ENCODE measurements around the gene RAG2.

The RAG2 gene

GRCh38 chr11:36598051-36598450 is at the start of gene RAG2:
Gene RAG2 (minus strand): TSS chr11:36598236. CDS start chr11:36594168, 4,068 bp downstream.
- no peak within 1 kb of the TSS for H3K27ac Mint-ChIP-seq
- no peaks in the 10 kb centered on the region for H3K4me1 Mint-ChIP-seq (ENCODE audit: low read depth)
- peaks cover 64% of the 10 kb centered on the region for H3K27me3 Mint-ChIP-seq
- H3K36me3 Mint-ChIP-seq (ENCODE audit: low read depth): no peaks in the 10 kb centered on the region
- H3K9me3 Mint-ChIP-seq: no peaks in the 10 kb centered on the region
- H3K4me3 Mint-ChIP-seq: no peak within 1 kb of the TSS

DNA sequence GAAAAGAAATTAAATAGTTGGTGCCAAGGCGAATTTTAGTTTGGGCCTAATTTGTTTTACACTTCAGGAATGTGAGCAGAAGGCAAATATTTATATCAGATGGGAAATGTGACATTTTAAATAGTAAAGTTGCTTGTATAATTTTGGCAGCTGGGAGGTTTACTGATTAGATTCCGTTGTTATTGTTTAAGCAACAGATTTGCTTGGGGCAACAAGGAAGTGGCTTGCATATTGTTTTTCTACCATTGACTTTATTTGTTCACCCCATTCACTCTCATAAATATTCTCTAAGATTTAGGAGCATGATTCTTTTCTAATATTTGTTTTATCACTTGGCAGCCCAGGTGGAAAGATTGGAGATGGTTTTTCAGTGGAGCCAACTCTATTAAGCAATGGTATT is 40.5 kb upstream of the RAG2 start:
- Mint-ChIP-seq H3K36me3 (ENCODE audit: low read depth) (no peaks in the 10 kb centered on the region), H3K4me3 (no peak overlapping the region), H3K27me3 (no peaks in the 10 kb centered on the region), H3K4me1 (ENCODE audit: low read depth) (no peaks in the 10 kb centered on the region), H3K27ac (no peak overlapping the region), H3K9me3 (no peaks in the 10 kb centered on the region)

DNA sequence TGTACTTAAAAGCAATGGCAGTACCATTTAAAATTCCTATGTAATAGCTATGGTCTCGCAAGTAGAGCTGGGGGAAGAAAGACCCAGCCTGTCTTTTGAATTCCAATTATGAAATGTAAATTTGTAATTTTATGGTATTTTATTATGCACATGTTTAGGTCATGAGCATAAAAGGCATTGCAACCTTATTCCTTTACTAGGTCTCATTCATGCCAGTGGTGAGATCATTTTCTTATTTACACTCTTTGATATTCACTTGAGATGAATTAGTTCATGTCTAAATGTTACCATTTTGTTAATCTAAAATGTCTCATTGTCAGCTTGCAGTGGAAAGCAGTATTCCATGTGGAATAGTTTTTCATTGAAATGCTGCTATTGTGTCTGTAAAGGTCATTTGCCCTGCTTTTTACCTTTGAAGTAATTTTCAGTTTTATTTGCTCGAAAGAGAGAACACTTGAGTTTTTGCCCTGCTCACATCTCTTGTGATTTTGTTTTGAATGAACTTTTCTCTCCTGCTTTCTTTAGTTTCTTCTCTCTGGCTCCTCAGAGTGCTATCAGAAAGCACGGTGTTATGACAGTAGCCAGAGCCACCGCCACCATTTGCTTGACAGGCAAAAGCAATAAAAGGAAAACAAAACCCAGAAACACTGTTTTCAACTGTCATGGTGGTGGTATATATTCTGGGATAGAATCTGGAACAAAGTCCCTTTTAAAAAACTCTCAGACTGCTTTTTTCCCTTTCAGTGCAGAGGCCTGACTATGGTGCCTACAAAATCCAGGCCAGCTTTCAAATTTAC is 37.2 kb upstream of the RAG2 start:
- no peaks in the 10 kb centered on the region for H3K4me1 Mint-ChIP-seq (ENCODE audit: low read depth)

DNA sequence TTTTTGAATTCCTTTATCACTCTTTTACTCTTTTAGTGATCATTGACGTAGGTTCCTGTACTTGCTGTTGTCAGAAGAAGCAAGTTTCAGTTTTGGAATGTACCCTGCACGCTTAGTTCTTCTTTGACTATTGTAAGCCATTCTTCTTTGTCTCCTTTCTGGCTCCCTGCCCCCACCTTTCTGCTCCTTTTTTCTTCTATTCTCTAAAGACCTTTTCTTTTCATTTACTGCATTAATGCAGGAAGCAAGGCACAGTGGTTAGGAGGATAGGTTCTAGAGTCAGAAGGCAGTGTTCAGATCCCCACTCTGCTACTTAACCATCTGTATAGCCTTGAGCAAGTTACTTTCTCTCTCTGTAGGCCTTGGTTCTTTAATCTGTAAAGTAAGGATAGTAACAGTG is 33.7 kb upstream of the RAG2 start:
- Mint-ChIP-seq H3K36me3 (ENCODE audit: low read depth) (no peaks in the 10 kb centered on the region), H3K9me3 (no peaks in the 10 kb centered on the region), H3K4me1 (ENCODE audit: low read depth) (no peaks in the 10 kb centered on the region), H3K27me3 (peaks cover 9% of the 10 kb centered on the region), H3K27ac (no peak overlapping the region), H3K4me3 (no peak overlapping the region)

More for the DNA sequence above, 37.2 kb upstream of the RAG2 start:
- Mint-ChIP-seq H3K27me3 (peaks cover 5% of the 10 kb centered on the region), H3K27ac (no peak overlapping the region), H3K36me3 (ENCODE audit: low read depth) (no peaks in the 10 kb centered on the region), H3K4me3 (no peak overlapping the region), H3K9me3 (no peaks in the 10 kb centered on the region)

DNA sequence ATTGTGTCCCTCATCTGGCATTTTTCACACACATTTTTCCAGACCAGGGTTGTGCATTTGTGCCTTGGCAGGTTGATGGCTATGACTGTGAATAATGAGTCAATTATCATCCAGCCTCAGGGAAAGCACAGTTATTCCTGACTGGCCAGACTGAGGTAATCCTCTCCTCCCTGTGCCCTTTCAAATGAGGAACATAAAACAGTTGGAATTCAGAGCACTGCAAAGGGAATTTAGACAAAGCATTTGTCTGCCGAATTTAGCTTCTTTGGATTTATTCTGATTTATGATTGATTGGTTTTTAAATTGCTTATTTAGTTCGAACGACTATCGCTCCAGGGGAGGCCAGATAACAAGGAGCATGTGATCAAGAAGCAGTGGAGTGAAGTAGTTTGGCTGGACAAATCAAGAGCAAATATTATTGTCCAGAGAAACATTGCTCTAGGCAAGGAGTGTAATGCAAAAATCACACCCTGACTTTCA is 30.8 kb upstream of the RAG2 start:
- H3K9me3 Mint-ChIP-seq: no peaks in the 10 kb centered on the region
- H3K27ac Mint-ChIP-seq: no peak overlapping the region
- peaks cover 9% of the 10 kb centered on the region for H3K27me3 Mint-ChIP-seq
- no peaks in the 10 kb centered on the region for H3K4me1 Mint-ChIP-seq (ENCODE audit: low read depth)
- no peaks in the 10 kb centered on the region for H3K36me3 Mint-ChIP-seq (ENCODE audit: low read depth)
- H3K4me3 Mint-ChIP-seq: no peak overlapping the region

GRCh38 chr11:36628141-36628540 is 30.1 kb upstream of the RAG2 start:
- Mint-ChIP-seq H3K4me3 (no peak overlapping the region), H3K9me3 (no peaks in the 10 kb centered on the region), H3K4me1 (ENCODE audit: low read depth) (no peaks in the 10 kb centered on the region), H3K27ac (no peak overlapping the region), H3K36me3 (ENCODE audit: low read depth) (no peaks in the 10 kb centered on the region), H3K27me3 (peaks cover 9% of the 10 kb centered on the region)

DNA sequence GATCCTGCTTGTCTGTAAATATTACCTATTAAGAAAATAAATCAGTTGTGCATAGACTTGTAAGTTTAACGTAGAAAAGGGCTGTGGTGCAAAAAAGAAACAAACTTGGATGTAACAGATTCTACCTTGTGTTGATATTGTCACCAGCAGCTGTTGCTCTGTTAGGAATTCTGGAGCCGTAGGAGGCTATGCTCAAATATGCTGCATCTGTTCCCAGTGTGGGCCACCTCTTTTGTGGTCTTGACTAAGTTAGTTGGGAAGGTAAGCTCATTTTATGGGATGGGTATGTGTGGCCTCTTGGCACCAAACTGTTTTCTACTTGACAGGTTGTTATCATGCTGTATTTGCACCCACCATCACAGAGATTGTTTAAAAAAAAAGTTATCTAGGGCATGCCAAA is 29.4 kb upstream of the RAG2 start:
- Mint-ChIP-seq H3K9me3 (no peaks in the 10 kb centered on the region), H3K27ac (no peak overlapping the region), H3K4me3 (no peak overlapping the region), H3K4me1 (ENCODE audit: low read depth) (no peaks in the 10 kb centered on the region), H3K27me3 (peaks cover 9% of the 10 kb centered on the region), H3K36me3 (ENCODE audit: low read depth) (no peaks in the 10 kb centered on the region)

DNA sequence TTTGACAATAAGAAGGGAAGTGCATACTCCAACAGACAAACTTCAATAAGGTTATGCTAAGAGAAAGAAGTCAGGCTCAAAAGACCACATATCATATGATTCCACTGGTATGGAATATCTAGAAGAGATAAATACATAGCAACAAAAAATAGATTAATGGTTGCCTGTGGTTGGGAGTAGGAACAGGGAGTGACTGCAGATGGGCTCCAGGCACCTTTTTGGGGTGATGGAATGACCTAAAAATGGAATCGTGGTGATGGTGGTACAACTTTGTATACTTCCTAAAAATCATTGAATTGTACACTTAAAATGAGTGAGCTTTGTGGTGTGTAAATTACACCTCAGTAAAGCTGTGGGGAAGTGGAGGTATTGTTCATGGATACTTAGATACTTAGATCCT is 29.0 kb upstream of the RAG2 start:
- Mint-ChIP-seq H3K4me3 (no peak overlapping the region), H3K36me3 (ENCODE audit: low read depth) (no peaks in the 10 kb centered on the region), H3K27ac (no peak overlapping the region), H3K4me1 (ENCODE audit: low read depth) (no peaks in the 10 kb centered on the region), H3K27me3 (peaks cover 9% of the 10 kb centered on the region), H3K9me3 (no peaks in the 10 kb centered on the region)

- H3K36me3 Mint-ChIP-seq (ENCODE audit: low read depth): no peaks in the 10 kb centered on the region
- H3K9me3 Mint-ChIP-seq: no peaks in the 10 kb centered on the region
- H3K4me1 Mint-ChIP-seq (ENCODE audit: low read depth): peaks cover 8% of the 10 kb centered on the region
- no peak overlapping the region for H3K27ac Mint-ChIP-seq
- H3K27me3 Mint-ChIP-seq: peaks cover 20% of the 10 kb centered on the region
- no peak overlapping the region for H3K4me3 Mint-ChIP-seq
These were observed 25.5 kb upstream of the RAG2 start for GRCh38 chr11:36623494-36623893.

DNA sequence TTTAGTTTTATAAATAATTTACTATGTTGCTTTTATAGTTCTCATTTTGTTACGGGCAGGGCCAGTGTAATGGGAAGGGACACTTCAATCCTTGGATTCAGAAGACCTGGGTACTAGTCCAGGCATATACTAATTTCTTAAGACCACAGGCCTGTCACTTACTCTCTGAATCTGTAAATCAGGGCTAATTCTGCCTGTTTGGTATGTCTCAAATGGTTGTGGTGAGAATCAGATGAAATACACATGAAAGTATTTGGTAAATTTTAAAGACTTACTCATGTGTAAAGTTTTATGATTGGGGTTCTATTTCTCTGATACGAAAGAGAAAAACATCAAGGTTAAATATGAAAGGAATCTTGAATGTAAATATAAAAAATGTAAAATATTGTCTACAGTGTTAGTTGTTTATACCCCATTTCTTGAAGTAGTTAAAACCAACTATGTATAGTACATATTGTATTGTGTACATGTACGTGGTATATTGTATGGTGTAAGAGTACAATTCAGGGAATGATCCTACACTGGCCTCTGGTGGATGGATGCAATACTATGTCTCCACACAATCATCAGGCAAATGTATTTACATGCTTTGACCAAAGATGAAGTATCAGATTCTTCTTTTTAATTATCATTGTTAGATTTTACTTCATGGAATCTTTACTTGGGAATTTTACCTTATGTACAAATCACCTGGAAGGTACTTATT is 24.5 kb upstream of the RAG2 start:
- H3K27ac Mint-ChIP-seq: no peak overlapping the region
- H3K4me3 Mint-ChIP-seq: no peak overlapping the region
- H3K27me3 Mint-ChIP-seq: peaks cover 23% of the 10 kb centered on the region
- H3K4me1 Mint-ChIP-seq (ENCODE audit: low read depth): peaks cover 8% of the 10 kb centered on the region
- no peaks in the 10 kb centered on the region for H3K9me3 Mint-ChIP-seq
- H3K36me3 Mint-ChIP-seq (ENCODE audit: low read depth): no peaks in the 10 kb centered on the region

- no peak overlapping the region for H3K4me3 Mint-ChIP-seq
- H3K27ac Mint-ChIP-seq: no peak overlapping the region
- H3K36me3 Mint-ChIP-seq (ENCODE audit: low read depth): no peaks in the 10 kb centered on the region
- peaks cover 28% of the 10 kb centered on the region for H3K27me3 Mint-ChIP-seq
- H3K9me3 Mint-ChIP-seq: no peaks in the 10 kb centered on the region
- H3K4me1 Mint-ChIP-seq (ENCODE audit: low read depth): peaks cover 8% of the 10 kb centered on the region
These were observed 22.2 kb upstream of the RAG2 start for GRCh38 chr11:36620246-36620645.

DNA sequence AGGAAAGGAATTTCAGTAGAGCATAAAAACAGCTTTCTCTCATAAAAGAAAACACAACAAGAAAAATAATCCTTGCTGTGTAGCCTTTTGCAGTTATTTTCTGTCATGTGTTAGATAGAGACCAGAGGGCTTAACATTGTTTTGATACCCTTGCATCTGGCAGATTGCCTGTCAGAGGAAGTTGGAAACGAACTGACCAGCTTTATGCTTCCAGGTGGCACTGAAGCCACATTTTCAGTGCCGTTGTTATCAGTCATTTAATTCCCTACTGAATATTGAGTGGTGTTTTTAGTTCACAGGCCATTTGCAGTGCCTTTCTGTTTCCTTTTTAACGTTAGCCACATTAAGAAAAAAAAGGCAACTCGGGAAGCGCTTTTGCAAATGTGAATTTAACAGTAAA is 21.5 kb upstream of the RAG2 start:
- no peak overlapping the region for H3K4me3 Mint-ChIP-seq
- H3K27ac Mint-ChIP-seq: no peak overlapping the region
- H3K36me3 Mint-ChIP-seq (ENCODE audit: low read depth): no peaks in the 10 kb centered on the region
- peaks cover 8% of the 10 kb centered on the region for H3K4me1 Mint-ChIP-seq (ENCODE audit: low read depth)
- peaks cover 28% of the 10 kb centered on the region for H3K27me3 Mint-ChIP-seq
- H3K9me3 Mint-ChIP-seq: no peaks in the 10 kb centered on the region

GRCh38 chr11:36618363-36619047 is 20.5 kb upstream of the RAG2 start:
- Mint-ChIP-seq H3K36me3 (ENCODE audit: low read depth) (no peaks in the 10 kb centered on the region), H3K27me3 (peaks cover 28% of the 10 kb centered on the region), H3K4me3 (no peak overlapping the region), H3K4me1 (ENCODE audit: low read depth) (peaks cover 8% of the 10 kb centered on the region), H3K27ac (no peak overlapping the region), H3K9me3 (no peaks in the 10 kb centered on the region)

DNA sequence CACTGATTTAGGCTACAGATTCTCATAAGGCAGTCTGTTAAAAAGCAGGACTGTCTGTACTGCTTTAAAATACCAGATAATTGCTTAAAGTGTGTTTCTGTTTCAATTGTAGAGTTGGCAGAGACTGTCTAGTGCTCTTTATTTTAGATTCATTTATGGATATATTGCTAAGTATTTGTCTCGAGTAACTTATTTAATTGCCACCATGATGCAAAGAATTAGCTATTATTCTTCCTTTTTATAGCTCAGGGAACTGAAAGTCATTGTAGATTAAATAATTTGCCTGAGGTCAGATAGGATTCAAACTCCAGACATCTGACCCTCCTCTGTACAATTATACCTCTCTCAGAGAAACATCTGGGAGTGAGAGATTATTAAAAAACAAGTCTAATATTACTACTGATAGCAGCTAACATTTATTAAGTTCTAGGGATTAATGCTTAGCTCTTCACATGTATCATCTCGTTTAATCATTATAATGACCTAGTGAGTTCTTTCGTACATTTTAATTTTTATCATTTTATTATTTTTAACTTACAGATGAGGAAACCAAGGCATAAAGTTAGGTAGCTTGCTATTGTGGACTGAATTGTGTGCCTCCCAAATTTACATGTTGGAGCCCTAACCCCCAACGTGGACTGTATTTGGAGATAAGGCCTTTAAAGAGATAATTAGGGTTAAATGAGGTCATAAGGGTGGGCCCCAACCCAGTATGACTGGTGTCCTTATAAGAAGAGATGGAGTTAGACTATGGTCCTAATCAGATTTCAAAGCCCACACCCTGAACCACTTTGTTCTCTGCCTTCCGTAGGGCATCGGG is 19.7 kb upstream of the RAG2 start:
- Mint-ChIP-seq H3K27ac (no peak overlapping the region), H3K36me3 (ENCODE audit: low read depth) (no peaks in the 10 kb centered on the region), H3K9me3 (no peaks in the 10 kb centered on the region), H3K27me3 (peaks cover 28% of the 10 kb centered on the region), H3K4me3 (no peak overlapping the region), H3K4me1 (ENCODE audit: low read depth) (peaks cover 8% of the 10 kb centered on the region)
